HCEC 1CT (cell line): ENCODE measurements around the gene SCG3.

Source experiments
- DNase-seq: peaks from one replicate; pipeline ENCODE4 v3.0.0-alpha.2; 2017

SCG3 gene

DNA sequence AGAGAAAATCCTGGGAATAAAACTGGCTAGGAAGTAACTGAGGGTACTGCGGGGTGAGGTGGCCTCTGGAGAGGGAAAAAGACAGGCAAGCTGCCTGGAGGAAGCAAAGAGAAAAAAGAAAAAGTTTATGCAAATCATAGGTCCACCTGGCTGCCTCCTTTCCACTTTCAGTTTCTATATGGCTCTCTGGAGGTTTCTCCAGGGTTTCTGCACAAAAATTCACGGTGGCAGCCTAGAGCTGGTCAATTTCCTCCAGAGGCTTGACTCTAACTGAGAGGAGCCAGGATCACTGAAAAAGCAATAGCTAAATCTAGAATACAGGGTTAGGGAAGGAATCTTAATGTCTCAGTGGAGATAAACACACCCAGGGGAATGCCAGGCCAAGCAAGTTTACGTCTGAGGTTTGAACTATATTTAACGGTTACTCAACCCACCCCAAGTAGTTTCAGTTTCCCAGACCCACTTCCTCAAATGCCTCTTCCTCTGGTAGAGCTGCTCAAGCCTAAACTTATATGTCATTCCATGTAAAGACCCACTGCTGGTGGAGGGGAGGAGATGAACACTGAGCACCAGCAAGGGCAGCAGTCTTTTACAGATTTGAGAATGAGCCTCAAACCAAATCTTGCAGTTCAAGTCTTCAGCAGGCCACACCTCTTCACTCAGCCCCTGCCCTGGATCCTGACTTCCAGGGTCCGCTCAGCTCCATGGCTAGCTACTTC lies 50.4 kb downstream of the SCG3 start:
- DNase-seq, result peak; percentile 54

DNA sequence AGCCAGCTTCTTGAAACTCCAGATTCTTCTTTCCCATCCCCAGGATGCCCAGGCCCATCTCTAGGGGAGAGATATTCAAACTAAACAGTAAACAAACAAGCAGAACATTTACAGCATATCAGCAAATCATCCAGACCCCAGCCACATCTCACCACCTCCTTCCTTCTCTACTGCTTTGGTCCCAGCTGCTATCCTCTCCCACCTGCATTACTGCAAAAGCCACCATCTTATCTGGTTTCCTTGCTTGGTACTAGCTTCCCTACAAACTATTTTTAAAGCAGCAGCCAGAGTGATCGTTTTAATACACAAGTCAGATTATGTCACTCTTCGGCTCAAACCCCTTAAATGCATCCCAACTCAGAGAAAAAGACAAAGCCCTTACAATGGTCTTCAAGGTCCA lies 51.3 kb downstream of the SCG3 start:
- no peak for DNase-seq

DNA sequence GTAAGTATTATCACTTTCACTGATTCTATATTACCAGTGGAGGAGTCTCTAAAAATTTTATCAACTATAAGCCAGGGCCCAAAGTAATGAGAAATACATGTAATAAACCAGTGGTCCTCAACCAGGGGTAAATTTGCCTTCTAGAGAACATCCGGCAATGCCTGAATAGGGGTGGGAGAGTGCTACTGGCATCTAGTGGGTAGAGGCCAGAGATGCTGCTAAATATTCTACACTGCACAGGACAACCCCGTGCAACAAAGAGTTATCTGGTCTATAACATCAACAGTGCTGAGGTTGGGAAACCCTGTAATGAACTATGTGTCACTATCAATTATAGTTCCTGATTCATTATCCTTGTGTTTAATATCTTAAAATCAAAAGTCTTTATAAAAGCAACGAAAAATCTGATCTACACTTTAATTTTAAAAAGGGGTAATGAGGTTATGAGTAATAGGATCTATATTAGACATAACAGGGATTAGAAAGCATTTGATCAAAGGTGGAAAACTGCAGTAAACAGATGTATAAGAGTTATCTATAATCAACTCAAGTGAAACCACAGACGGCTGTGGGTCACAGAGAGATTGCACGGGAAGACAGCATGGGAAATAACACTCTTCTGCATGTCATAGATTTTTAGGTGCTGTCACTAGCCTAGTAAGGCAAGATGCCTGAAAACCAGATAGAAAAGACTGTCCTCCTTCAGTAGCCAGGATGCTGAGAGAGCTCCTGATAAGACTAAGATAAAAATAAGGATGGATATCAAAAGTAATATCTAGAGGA lies 54.1 kb downstream of the SCG3 start:
- no peak for DNase-seq

DNA sequence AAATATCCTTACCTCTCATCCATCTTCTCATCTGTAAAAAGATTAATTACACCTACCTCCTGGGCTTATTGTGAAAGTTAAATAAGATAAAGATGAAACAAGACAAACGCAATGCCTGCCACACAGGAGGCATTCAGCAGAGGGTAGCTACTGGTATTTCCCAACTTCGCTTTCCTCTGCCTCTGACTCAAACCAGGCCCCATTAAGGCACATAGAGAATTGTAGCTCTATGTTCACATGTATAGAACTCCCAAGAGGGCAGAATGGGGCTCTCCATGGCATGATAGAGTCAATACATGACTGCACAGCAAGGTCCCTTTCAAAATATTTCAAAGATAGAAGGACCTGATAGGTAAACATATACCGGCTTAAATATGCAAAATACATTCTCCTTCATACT lies 54.8 kb downstream of the SCG3 start:
- no peak for DNase-seq

DNA sequence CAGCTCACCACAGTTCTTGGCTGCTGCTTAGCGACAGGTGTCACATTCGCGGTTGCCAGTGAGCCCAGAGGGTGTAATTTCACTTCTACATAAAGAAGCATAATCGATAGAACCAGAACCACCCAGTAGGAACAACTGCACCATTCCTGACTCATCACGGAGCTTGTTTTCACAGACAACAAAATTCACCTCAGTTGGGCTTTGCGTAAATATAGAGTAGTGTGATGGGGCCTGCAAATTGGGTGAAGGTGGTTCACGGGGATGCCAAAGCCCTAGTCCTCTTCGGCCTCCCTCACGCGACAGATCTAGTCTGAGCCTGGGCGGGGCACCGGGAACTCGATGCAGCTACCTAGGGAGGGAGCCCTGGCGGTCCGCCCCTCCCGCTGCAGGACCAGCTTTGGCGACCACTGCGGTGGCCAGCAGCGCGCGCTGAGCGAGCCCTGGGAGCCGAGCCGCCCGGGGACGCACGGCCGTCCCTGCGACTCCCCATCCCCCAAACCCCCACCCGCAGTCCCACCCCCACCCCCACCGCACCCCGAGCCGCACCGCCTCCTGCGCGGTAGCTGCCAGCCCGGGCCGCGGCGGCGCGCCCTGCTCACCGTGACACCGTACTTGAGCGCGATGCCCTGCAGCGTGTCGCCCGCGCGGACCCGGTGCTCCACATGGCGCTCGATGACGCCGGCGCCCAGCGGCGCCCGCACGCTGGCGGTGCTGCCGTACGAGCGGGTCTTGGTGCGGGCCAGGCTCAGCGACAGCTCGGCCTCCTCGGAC lies 55.6 kb downstream of the SCG3 start:
- no peak for DNase-seq

DNA sequence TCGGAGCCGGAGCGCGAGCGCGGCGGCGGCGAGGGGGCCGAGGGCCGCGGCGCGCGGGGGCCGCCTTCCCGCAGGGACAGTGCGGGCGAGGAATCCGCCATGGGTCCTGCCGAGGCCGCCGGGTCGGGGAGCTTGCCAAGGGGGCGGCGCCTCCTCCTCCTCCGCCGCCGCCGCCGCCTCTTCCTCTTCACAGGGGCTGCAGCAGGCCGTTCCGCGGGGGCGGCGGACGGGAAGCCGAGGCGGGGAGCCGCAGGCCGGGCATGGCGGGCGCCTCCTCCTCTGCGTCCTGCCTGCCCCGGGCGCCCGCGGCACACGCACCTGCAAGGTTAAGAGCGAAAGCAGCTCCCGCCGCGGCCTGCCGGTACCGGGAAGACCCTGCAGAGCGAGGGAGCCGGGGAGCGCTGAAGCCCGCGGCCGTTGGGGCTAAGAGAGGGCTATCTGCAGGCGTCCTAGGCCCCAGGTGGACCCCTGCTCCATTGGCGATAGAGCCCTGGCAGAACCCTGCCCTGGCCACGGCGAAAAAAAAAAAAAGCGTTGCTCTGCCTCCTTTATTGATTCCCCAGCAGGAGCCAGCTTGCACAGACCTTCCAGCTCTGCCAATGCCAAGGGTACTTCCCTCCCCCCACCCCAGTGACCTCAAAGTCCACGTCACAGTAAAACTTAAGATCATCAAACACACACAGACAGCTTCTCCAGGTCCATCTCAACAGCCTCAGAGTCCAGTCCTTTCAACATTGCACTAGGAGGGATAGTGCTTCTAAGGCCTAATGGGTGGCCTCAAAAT lies 56.4 kb downstream of the SCG3 start, which contains the start of gene LYSMD2:
TSS of gene LYSMD2 (minus strand) at position 134 of the 784 bp plus-strand sequence. CDS start at position 101, 33 bp downstream.
- peak; percentile 57 for DNase-seq

DNA sequence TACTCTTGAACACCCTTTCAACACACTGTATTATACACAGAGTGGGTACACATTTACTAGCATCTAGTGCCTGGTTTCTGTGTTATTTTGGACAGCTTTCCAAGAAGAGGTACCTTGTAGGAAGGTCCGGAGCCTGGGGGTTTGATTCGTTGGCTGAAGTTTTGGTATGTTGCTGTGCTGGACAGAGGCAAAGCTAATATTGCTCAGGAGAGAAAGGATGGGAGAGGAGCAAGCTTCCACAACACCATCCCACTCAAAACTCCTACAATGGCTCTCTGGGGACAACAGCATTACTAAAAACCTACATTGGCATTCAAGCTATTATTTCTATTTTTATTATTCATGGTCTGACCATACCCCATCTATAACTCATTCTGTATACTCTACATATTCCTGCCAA lies 57.2 kb downstream of the SCG3 start:
- no peak for DNase-seq

DNA sequence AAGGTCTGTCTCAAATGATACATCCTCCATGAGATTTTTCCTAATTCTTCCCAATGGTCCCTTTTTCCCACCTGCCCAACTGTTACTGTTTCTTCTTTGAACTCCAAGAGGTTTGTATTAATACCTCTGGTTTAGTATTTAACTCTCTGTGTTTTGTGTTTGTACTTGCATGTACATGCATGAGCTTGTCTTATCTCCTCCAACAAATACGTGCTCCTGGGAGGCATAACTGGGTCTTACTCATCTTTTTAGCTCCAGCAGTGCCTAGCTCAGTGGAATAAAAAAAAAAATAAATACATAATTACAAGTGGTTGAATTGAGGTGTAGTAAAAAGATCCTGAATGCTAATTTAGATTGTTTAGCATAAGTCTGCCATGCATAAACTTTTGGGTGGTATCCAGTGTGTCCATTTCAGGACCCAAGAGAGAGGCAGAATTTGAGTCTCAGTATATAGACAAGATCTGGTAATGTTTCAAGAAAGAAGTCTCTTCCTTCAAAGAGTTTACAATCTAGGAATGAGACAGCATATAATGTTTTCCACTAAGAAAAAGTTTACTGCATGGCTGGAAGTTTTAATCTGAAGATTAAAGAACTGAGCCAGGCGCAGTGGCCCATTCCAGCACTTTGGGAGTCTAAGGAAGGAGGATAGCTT lies 57.9 kb downstream of the SCG3 start:
- no peak for DNase-seq

DNA sequence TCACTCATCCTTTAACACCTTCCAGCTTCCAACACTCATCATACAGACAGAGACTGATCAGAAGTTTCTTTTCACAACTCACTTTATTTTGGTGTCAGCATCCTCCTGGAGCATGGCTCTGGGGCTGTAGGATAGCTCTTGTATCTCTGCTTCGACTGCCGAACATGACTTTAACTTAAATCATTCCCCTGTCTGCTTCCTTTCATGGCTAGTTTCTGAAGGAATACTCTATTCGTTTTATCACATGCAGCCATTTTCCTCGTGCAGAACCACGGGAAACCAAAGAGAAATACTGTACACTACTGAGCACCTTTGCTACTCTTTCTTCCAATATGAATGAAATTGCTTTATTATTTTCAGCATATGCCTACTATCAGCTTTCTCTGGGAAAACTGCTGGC lies 68.0 kb downstream of the SCG3 start:
- DNase-seq, result no peak

DNA sequence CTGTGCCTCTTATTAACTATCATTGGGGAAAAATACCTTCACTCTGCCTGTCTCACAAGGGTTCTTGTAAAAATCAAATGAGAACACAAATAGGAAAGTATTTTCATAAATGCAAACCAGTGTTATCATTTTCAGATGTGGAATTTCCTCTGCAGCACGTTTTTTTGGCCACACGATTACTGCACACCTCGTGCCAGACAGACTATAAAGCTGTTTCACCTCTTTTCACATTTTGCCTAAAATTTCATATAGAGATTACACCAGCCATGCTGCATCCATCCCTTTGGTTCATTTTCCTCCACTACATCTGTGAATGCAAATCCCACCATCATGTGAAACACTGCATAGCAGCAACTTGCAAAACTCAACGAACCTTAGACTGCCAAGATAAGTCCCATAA lies 68.9 kb downstream of the SCG3 start:
- DNase-seq, result no peak

DNA sequence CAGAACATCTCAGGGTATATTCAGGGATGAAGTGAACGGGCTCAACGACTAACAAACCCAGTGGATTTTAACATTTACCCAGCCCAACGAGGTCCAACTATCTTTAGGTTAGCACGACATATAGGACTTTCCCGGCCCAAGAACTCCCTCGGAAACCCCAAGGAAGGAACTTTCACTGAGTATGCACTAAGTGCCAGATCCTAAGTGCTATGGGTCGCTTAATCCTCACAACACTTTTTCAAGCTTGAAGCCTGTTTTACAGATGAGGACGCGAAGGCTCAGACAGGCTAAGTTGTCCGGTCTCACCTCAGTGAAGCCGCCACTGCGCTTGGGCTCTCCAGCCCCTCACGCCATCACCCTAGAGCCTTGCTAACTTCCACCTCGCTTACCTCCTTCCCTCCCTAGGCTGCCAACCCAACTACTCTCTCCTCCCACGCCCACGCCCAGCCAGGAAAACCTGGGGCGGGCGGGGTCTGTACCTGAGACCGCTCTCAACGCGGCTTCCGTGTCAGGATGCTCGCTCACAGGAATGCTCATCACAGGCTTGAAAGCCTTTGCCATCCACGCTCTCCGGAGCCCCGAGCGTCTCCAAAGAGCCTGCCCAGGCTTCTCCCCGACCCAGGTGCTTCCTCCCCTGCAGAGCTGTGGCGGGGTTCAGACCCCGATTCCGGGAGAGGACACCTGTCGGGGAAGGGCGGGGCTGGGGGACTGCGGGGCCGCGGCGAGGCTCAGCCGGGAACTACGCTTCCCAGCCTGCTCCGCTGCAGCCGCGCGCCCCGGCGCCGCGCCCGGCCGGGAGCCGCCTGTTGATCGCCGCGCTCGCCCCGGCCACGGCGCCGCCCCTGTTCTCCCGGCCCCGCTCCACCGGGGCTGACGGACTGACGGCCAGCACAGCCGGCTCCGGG lies 69.7 kb downstream of the SCG3 start, which contains the start of gene TMOD2:
TSS of gene TMOD2 (plus strand) at position 806 of the 905 bp plus-strand sequence. CDS start 14,845 bp downstream, outside the sequence.
- peak; percentile 37 for DNase-seq

DNA sequence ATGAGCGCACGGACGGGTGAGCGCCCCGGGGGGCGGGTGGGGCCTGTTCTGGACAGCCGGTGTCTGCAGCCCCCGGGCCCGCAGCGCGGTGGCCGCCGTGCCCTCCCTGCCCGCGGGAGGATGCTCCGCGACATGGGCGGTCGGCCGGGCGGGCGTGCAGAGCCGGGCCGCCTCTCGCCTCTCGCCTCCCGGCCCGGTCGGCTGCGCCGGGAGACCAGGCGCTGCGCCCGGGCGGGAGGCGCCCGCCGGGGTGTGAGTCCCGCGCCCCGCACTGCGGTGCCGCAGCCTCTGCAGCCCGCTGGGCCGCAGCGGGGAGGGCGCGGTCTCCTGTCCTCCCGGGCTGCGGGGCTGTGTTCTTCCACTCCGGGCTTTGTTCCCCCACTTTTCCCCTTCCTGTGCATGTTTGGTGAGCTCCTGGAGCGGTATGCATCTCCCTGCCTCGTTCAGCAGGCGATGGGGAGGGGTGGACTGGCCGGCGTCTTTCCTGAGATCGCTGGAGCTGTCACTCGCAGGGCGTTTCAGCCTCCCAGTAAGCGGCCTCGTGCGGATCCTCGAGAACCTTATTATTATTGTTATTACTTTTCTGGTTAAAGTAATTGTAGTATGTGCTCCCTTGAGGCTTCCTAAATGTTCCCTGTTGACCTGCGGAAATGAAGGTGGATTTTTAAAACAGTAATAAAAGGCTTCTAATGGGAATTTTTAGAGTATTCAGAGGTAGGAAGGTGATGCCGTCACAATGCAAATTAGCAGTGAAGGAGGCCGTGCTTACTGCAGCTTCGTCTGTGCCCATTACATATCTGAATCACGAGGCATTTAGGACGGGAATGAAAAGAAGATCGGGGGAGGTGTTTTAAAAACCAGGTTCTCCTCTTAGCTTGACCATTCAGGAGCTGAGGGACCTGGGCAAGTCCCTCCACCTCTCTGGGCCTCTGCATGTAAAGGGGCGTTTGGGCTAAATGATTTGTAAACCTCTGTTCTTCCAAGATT lies 70.7 kb downstream of the SCG3 start:
- DNase-seq, result peak; percentile 18

DNA sequence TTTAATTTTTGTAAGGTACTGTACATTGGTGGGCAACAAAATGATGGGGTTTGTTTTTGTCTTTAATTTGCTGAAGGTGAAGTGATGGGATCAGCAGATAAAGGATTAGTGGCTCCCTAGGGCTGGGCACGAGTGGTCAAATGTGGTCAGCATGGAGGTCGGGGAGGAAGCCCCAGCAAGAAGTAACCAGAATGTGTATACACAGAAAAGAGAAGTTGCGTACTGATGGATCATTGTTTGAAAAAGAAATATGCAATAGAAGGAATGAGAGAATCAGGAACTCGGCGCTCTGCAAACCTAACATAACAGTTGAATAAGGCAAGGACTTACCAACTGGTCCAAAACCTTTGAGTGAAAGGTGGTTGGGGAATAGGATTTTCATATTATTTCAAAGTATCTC lies 71.6 kb downstream of the SCG3 start:
- DNase-seq, result no peak

DNA sequence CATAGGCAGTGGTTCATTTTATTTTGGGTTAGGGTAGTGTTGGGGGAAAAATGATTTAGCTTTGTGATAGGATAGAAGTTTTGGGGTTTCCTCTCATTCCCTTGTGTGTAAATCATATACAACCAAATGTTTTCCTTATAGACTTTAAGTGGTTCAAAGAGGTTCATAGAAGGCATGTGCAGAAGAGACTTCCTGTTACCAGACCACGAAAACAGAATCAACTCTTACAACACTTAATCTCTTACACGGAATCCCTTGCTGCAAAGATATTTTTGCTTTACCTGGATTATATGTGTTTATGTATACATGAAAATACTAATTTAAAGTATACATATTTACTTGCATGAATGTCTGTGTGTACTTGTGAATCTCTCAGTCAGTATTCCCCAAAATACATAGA lies 73.0 kb downstream of the SCG3 start:
- DNase-seq, result no peak

DNA sequence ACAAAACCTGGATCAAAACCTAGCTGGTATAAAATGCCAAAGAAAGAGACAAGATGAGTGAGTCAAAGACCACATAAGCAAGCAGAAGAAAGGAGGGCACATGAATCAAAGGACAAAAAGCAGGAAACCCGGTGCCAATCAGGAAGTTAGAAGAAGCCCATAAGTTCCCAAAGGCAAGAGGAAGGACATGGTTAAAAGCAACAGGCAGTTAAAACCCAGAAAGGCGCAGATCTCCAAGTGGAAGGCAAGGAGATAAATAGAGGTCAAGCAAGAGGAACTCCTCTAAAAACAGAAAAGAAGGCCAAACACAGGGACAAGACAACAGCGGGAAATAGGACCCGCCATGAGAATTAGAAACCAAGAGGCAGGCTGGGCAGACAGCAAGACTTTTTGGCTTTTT lies 74.5 kb downstream of the SCG3 start:
- DNase-seq, result no peak

DNA sequence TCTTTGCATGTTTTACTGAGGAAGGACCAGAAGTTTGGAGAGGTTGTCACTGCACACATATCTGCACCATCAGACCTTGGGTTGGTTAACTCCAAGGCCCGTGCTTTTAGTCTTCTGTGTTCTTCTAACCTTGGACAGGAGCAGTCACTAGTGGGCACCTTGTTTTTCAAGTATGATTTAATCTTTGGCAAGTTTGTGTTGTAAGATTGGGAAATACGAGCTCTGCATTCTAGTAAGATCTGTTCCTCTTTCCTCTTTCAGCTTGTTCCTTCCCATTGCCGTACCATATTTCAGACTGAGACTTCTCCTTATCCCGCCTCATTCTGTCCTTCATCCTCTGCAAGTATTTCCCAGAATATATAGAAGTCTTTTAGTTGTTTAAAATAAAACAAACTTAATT lies 75.2 kb downstream of the SCG3 start:
- DNase-seq, result no peak

DNA sequence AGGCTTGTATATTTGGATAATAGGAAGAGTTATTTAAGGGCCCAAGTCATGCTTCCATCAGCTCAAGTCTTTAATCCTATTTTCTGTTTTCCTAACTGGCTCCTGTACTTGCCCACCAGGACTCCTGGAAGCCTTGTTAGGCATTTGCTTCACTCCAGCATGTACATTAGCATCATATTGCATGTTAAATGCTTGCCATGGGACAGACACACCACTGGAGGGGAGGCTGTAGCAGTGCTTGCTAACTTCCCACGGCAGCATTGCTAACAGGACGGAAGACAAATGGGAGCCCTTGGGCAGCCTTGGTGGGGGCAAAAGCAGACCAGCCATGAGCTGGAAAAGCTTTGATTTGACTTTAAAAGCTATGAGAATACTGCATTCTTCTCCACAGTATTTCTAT lies 76.1 kb downstream of the SCG3 start:
- DNase-seq, result no peak

DNA sequence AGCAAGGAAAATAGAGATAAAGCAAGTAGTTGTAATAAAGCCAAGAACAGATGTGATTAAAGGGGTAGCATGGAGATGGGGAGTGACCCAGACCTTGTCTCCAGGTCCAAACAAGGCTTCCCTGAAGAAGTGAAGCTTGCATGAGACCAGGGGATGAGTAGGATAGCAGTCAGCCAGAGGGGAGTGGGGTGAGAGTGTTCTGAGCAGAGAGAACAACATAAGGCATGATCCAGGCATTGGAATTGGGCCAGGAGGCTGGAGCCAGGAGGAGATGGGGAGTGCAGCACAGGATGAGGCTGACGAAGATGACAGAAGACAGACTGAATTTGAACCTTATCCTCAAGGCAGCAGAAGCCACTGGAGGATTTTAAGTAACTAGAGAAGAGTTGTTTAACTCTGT lies 77.3 kb downstream of the SCG3 start:
- DNase-seq, result peak; percentile 82

DNA sequence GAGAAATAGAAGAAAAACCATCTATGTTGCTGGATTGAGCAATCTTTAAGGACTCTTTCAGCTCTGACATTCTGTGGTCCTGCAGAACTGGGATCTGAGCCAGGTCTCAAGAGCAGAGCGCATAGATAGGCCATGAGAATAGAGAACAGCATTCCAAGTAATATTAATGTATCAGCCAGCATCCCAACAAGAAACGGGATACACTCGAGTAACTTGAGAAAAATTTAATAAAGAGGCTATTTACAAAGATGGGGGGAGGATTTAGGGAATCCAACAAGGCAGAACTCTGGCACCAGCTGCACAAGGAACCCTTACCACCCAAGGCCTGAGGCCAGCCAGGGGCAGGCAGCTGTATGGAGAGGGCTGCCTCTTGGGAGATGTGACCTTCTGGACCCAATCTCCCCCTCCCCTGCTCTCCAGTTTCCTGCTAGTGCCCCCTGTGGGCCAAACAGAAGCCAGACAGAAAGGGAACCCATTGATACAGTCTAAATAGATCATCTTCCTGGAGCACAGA lies 78.3 kb downstream of the SCG3 start:
- peak; percentile 94 for DNase-seq

DNA sequence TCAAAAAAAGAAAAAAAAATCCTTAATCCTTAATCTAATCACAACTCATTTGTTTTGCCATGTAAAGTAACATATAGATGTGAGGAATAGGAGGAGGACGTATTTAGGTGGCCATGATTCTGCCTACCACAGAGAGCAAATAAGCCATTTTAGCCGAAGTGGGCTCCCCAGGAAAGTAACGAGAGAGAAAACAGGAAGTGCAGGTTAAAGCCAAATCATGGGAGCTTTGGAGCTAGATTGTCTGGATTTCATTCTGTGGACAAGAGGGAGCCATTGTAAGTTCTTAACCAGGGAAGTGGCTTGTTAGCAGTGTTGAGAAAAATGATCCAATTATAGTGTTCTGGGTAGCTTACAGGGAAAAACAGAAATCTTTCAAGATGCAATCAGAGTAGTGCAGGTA lies 79.5 kb downstream of the SCG3 start:
- DNase-seq, result no peak
